ENCODE measurements around the gene SP140L.
"Not testable (repeated sequence)": the region's sequence is repeated elsewhere in the genome, so short reads cannot be mapped to it uniquely, and the experiment has no call there.

DNA sequence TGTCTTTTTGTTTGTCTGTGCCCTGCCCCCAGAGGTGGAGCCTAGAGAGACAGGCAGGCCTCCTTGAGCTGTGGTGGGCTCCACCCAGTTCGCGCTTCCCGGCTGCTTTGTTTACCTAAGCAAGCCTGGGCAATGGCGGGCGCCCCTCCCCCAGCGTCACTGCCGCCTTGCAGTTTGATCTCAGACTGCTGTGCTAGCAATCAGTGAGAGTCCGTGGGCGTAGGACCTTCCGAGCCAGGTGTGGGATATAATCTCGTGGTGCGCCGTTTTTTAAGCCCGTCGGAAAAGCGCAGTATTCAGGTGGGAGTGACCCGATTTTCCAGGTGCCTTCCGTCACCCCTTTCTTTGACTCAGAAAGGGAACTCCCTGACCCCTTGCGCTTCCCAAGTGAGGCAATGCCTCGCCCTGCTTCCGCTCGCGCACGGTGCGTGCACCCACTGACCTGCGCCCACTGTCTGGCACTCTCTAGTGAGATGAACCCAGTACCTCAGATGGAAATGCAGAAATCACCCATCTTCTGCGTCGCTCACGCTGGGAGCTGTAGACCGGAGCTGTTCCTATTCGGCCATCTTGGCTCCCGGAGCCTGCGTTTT, 15.0 kb downstream of the SP140L start:
- TF ChIP-seq, protein P1, sequence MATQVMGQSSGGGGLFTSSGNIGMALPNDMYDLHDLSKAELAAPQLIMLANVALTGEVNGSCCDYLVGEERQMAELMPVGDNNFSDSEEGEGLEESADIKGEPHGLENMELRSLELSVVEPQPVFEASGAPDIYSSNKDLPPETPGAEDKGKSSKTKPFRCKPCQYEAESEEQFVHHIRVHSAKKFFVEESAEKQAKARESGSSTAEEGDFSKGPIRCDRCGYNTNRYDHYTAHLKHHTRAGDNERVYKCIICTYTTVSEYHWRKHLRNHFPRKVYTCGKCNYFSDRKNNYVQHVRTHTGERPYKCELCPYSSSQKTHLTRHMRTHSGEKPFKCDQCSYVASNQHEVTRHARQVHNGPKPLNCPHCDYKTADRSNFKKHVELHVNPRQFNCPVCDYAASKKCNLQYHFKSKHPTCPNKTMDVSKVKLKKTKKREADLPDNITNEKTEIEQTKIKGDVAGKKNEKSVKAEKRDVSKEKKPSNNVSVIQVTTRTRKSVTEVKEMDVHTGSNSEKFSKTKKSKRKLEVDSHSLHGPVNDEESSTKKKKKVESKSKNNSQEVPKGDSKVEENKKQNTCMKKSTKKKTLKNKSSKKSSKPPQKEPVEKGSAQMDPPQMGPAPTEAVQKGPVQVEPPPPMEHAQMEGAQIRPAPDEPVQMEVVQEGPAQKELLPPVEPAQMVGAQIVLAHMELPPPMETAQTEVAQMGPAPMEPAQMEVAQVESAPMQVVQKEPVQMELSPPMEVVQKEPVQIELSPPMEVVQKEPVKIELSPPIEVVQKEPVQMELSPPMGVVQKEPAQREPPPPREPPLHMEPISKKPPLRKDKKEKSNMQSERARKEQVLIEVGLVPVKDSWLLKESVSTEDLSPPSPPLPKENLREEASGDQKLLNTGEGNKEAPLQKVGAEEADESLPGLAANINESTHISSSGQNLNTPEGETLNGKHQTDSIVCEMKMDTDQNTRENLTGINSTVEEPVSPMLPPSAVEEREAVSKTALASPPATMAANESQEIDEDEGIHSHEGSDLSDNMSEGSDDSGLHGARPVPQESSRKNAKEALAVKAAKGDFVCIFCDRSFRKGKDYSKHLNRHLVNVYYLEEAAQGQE (IDR thresholded peaks at IDR 0.05; ENCODE audit: low read depth, low read length): not testable (repeated sequence)
- TF ChIP-seq, protein P2, sequence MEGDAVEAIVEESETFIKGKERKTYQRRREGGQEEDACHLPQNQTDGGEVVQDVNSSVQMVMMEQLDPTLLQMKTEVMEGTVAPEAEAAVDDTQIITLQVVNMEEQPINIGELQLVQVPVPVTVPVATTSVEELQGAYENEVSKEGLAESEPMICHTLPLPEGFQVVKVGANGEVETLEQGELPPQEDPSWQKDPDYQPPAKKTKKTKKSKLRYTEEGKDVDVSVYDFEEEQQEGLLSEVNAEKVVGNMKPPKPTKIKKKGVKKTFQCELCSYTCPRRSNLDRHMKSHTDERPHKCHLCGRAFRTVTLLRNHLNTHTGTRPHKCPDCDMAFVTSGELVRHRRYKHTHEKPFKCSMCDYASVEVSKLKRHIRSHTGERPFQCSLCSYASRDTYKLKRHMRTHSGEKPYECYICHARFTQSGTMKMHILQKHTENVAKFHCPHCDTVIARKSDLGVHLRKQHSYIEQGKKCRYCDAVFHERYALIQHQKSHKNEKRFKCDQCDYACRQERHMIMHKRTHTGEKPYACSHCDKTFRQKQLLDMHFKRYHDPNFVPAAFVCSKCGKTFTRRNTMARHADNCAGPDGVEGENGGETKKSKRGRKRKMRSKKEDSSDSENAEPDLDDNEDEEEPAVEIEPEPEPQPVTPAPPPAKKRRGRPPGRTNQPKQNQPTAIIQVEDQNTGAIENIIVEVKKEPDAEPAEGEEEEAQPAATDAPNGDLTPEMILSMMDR (IDR thresholded peaks at IDR 0.05 in 2 of 3, conservative IDR thresholded peaks at IDR 0.05 in 1 of 3; ENCODE audit: control insufficient read depth in 2 of 3, extremely low read depth in 1 of 3, insufficient read depth in 1 of 3, low read depth in 3 of 3, low read length in 3 of 3): not testable (repeated sequence)
- TF ChIP-seq SIN3A (IDR thresholded peaks at IDR 0.05; ENCODE audit: low read depth, low read length); NR2C2 (IDR thresholded peaks at IDR 0.05; ENCODE audit: borderline replicate concordance, control insufficient read depth, insufficient read length, low read depth); FOS (IDR thresholded peaks at IDR 0.05; ENCODE audit: borderline replicate concordance, extremely low read depth, insufficient read length); GABPA (IDR thresholded peaks at IDR 0.05; ENCODE audit: low read depth); POLR2A (IDR thresholded peaks at IDR 0.05; ENCODE audit: low read depth, low read length); NFYB (IDR thresholded peaks at IDR 0.05; ENCODE audit: insufficient read depth, low read depth, low read length); SMARCA5 (IDR thresholded peaks at IDR 0.05); PAX5 (IDR thresholded peaks at IDR 0.05; ENCODE audit: borderline replicate concordance, low read depth, low read length): not testable (repeated sequence)
- TF ChIP-seq, protein P3, sequence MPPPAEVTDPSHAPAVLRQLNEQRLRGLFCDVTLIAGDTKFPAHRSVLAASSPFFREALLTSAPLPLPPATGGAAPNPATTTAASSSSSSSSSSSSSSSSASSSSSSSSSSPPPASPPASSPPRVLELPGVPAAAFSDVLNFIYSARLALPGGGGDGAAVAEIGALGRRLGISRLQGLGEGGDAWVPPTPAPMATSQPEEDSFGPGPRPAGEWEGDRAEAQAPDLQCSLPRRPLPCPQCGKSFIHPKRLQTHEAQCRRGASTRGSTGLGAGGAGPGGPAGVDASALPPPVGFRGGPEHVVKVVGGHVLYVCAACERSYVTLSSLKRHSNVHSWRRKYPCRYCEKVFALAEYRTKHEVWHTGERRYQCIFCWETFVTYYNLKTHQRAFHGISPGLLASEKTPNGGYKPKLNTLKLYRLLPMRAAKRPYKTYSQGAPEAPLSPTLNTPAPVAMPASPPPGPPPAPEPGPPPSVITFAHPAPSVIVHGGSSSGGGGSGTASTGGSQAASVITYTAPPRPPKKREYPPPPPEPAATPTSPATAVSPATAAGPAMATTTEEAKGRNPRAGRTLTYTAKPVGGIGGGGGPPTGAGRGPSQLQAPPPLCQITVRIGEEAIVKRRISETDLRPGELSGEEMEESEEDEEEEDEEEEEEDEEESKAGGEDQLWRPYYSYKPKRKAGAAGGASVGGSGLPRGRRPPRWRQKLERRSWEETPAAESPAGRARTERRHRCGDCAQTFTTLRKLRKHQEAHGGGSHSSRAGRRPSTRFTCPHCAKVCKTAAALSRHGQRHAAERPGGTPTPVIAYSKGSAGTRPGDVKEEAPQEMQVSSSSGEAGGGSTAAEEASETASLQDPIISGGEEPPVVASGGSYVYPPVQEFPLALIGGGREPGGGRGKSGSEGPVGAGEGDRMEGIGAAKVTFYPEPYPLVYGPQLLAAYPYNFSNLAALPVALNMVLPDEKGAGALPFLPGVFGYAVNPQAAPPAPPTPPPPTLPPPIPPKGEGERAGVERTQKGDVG (CRISPR knock-in tag; IDR thresholded peaks at IDR 0.05): not testable (repeated sequence)

Data from GM12878 (cell line).